Activated CD8-positive, alpha-beta T cell treated with anti-CD3 and anti-CD28 coated beads, Interleukin-2, amount 10 ng/mL, durations not matched to agents 7 days and 5 days (primary cell): ENCODE measurements around the gene MAPRE2. TPM values are rescaled to one million over a fixed set of nuclear protein-coding genes. Genes with fewer than 3 reads are reported as not detected.

Experiments
- ATAC-seq: fragments of 150-1000 bp; cut with Tn5 transposase; one replicate; pipeline ENCODE4 v1.10.0; 2021; ENCODE audit warnings: moderate library complexity
- CTCF ChIA-PET: fragments of 350-600 bp; sonication (Branson Sonifier 250); formaldehyde crosslinking; loops from one replicate; lab custom pipeline; 2021; ENCODE audit warnings: antibody characterized with exemption; lab: Charles Lee
- POLR2A ChIA-PET: fragments of 350-600 bp; sonication (Branson Sonifier 250); formaldehyde crosslinking; loops from one replicate; lab custom pipeline; 2021; ENCODE audit warnings: antibody characterized with exemption; lab: Charles Lee
- DNase-seq: peaks from one replicate; pipeline ENCODE4 v3.0.0-alpha.2; 2020
- H3K27ac Mint-ChIP-seq: one replicate; pipeline ENCODE4 v1.8.0; 2021; ENCODE audit warnings: mild to moderate bottlenecking, mixed read lengths
- H3K27me3 Mint-ChIP-seq: one replicate; pipeline ENCODE4 v1.8.0; 2021; ENCODE audit warnings: low read depth, mixed read lengths
- H3K36me3 Mint-ChIP-seq: one replicate; pipeline ENCODE4 v1.8.0; 2021; ENCODE audit warnings: low read depth, mixed read lengths
- H3K4me1 Mint-ChIP-seq: one replicate; pipeline ENCODE4 v1.8.0; 2021; ENCODE audit warnings: low read depth, mixed read lengths
- H3K4me3 Mint-ChIP-seq: one replicate; pipeline ENCODE4 v1.8.0; 2021; ENCODE audit warnings: mild to moderate bottlenecking, mixed read lengths
- H3K9me3 Mint-ChIP-seq: one replicate; pipeline ENCODE4 v1.8.0; 2022; ENCODE audit warnings: mixed read lengths; ENCODE audit not compliant: insufficient read depth
- total RNA-seq, 2 experiments: library from RNA; stranded (reverse); gene quantifications; one replicate each; pipeline ENCODE4 v1.2.3, GENCODE V29; 2021

The MAPRE2 gene
- total RNA-seq, 2 experiments from 2014 or later: 49.0 to 53.6 TPM

- H3K27me3 Mint-ChIP-seq: no peaks in the 10 kb centered on the region
- ChIA-PET CTCF (interaction anchor here (0.8 to 1.7 kb wide), 3 partner anchors 14 to 166 kb away, joined by 3 to 4 read pairs (median 3); no protein-coding TSS in a partner anchor), POLR2A (interaction anchor here (1.0 kb wide), 1 partner anchor 10 kb away, joined by 3 read pairs; no protein-coding TSS in a partner anchor)
- no peak overlapping the region for H3K27ac Mint-ChIP-seq
- no peak overlapping the region for H3K4me3 Mint-ChIP-seq
- H3K4me1 Mint-ChIP-seq: peaks cover 5% of the 10 kb centered on the region
- DNase-seq: no peak
- H3K36me3 Mint-ChIP-seq: no peaks in the 10 kb centered on the region
- no peak for ATAC-seq
- H3K9me3 Mint-ChIP-seq: peaks cover 6% of the 10 kb centered on the region
Measured at GRCh38 chr18:35172009-35172408, 130.8 kb downstream of the MAPRE2 start.

- ATAC-seq: no peak
- H3K9me3 Mint-ChIP-seq: peaks cover 6% of the 10 kb centered on the region
Measured at GRCh38 chr18:35172451-35173035, 131.3 kb downstream of the MAPRE2 start.

GRCh38 chr18:35174093-35174731 is 133.0 kb downstream of the MAPRE2 start:
- CTCF ChIA-PET: no interaction called here
- H3K27me3 Mint-ChIP-seq: no peaks in the 10 kb centered on the region
- H3K4me3 Mint-ChIP-seq: no peak overlapping the region
- peaks cover 6% of the 10 kb centered on the region for H3K9me3 Mint-ChIP-seq
- ATAC-seq (no peak), DNase-seq (no peak)
- H3K27ac Mint-ChIP-seq: no peak overlapping the region
- H3K4me1 Mint-ChIP-seq: peaks cover 5% of the 10 kb centered on the region
- no peaks in the 10 kb centered on the region for H3K36me3 Mint-ChIP-seq
- POLR2A ChIA-PET: no interaction called here

More at GRCh38 chr18:35172451-35173035, 131.3 kb downstream of the MAPRE2 start:
- peaks cover 5% of the 10 kb centered on the region for H3K4me1 Mint-ChIP-seq
- no peak for DNase-seq
- H3K4me3 Mint-ChIP-seq: no peak overlapping the region
- POLR2A ChIA-PET: no interaction called here
- CTCF ChIA-PET: interaction anchor here (1.7 kb wide), 1 partner anchor 14 kb away, joined by 4 read pairs; no protein-coding TSS in a partner anchor
- H3K36me3 Mint-ChIP-seq: no peaks in the 10 kb centered on the region
- H3K27ac Mint-ChIP-seq: no peak overlapping the region
- no peaks in the 10 kb centered on the region for H3K27me3 Mint-ChIP-seq

GRCh38 chr18:35174745-35175144 is 133.5 kb downstream of the MAPRE2 start:
- ChIA-PET CTCF (no interaction called here), POLR2A (no interaction called here)
- Mint-ChIP-seq H3K36me3 (no peaks in the 10 kb centered on the region), H3K27me3 (no peaks in the 10 kb centered on the region), H3K9me3 (peaks cover 6% of the 10 kb centered on the region), H3K4me1 (peaks cover 5% of the 10 kb centered on the region), H3K4me3 (no peak overlapping the region), H3K27ac (no peak overlapping the region)
- DNase-seq (no peak), ATAC-seq (no peak)

- ATAC-seq (no peak), DNase-seq (no peak)
- ChIA-PET POLR2A (no interaction called here), CTCF (interaction anchor here (1.5 kb wide), 1 partner anchor 14 kb away, joined by 3 read pairs; no protein-coding TSS in a partner anchor)
- H3K27me3 Mint-ChIP-seq: no peaks in the 10 kb centered on the region
- no peak overlapping the region for H3K4me3 Mint-ChIP-seq
- peaks cover 5% of the 10 kb centered on the region for H3K4me1 Mint-ChIP-seq
- H3K27ac Mint-ChIP-seq: no peak overlapping the region
- no peaks in the 10 kb centered on the region for H3K36me3 Mint-ChIP-seq
- peaks cover 6% of the 10 kb centered on the region for H3K9me3 Mint-ChIP-seq
Measured at GRCh38 chr18:35176925-35177324, 135.7 kb downstream of the MAPRE2 start.

GRCh38 chr18:35178260-35178659 is 137.0 kb downstream of the MAPRE2 start:
- POLR2A ChIA-PET: no interaction called here
- Mint-ChIP-seq H3K27ac (no peak overlapping the region), H3K27me3 (no peaks in the 10 kb centered on the region), H3K4me1 (peaks cover 5% of the 10 kb centered on the region), H3K9me3 (peaks cover 6% of the 10 kb centered on the region), H3K36me3 (no peaks in the 10 kb centered on the region), H3K4me3 (no peak overlapping the region)
- no peak for ATAC-seq
- CTCF ChIA-PET: interaction anchor here (0.5 to 1.2 kb wide), 2 partner anchors 52 to 150 kb away, joined by 3 read pairs; no protein-coding TSS in a partner anchor
- no peak for DNase-seq

GRCh38 chr18:35179906-35180305 is 138.7 kb downstream of the MAPRE2 start:
- Mint-ChIP-seq H3K36me3 (no peaks in the 10 kb centered on the region), H3K27ac (no peak overlapping the region), H3K9me3 (peaks cover 6% of the 10 kb centered on the region), H3K4me3 (no peak overlapping the region), H3K4me1 (no peaks in the 10 kb centered on the region), H3K27me3 (no peaks in the 10 kb centered on the region)
- POLR2A ChIA-PET: no interaction called here
- CTCF ChIA-PET: interaction anchor here (1.0 kb wide), 1 partner anchor 10 kb away, joined by 3 read pairs; no protein-coding TSS in a partner anchor
- ATAC-seq: no peak
- DNase-seq: no peak

- CTCF ChIA-PET: no interaction called here
- POLR2A ChIA-PET: no interaction called here
- H3K4me3 Mint-ChIP-seq: no peak overlapping the region
Measured at GRCh38 chr18:35180455-35180854, 139.2 kb downstream of the MAPRE2 start.

GRCh38 chr18:35182151-35182550 is 140.9 kb downstream of the MAPRE2 start:
- H3K27ac Mint-ChIP-seq: no peak overlapping the region
- POLR2A ChIA-PET: no interaction called here
- H3K9me3 Mint-ChIP-seq: no peaks in the 10 kb centered on the region
- H3K4me3 Mint-ChIP-seq: no peak overlapping the region
- H3K27me3 Mint-ChIP-seq: no peaks in the 10 kb centered on the region
- ATAC-seq: no peak
- DNase-seq: no peak
- H3K36me3 Mint-ChIP-seq: no peaks in the 10 kb centered on the region
- no peaks in the 10 kb centered on the region for H3K4me1 Mint-ChIP-seq
- CTCF ChIA-PET: no interaction called here

More at GRCh38 chr18:35180455-35180854, 139.2 kb downstream of the MAPRE2 start:
- ATAC-seq: no peak
- peaks cover 6% of the 10 kb centered on the region for H3K9me3 Mint-ChIP-seq
- no peaks in the 10 kb centered on the region for H3K36me3 Mint-ChIP-seq
- H3K27ac Mint-ChIP-seq: no peak overlapping the region
- H3K4me1 Mint-ChIP-seq: no peaks in the 10 kb centered on the region
- H3K27me3 Mint-ChIP-seq: no peaks in the 10 kb centered on the region
- DNase-seq: no peak

- CTCF ChIA-PET: no interaction called here
- no peaks in the 10 kb centered on the region for H3K9me3 Mint-ChIP-seq
- DNase-seq: no peak
- no peaks in the 10 kb centered on the region for H3K4me1 Mint-ChIP-seq
- no peak overlapping the region for H3K27ac Mint-ChIP-seq
- H3K36me3 Mint-ChIP-seq: no peaks in the 10 kb centered on the region
- no peak for ATAC-seq
- no peaks in the 10 kb centered on the region for H3K27me3 Mint-ChIP-seq
- POLR2A ChIA-PET: no interaction called here
- H3K4me3 Mint-ChIP-seq: no peak overlapping the region
Measured at GRCh38 chr18:35183886-35184285, 142.7 kb downstream of the MAPRE2 start.

GRCh38 chr18:35185771-35186170 is 144.6 kb downstream of the MAPRE2 start:
- no peak overlapping the region for H3K4me3 Mint-ChIP-seq
- ChIA-PET POLR2A (no interaction called here), CTCF (interaction anchor here (1.0 to 1.5 kb wide), 3 partner anchors 21 to 179 kb away, joined by 4 to 5 read pairs (median 5); no protein-coding TSS in a partner anchor)
- ATAC-seq (no peak), DNase-seq (no peak)
- H3K9me3 Mint-ChIP-seq: no peaks in the 10 kb centered on the region
- no peak overlapping the region for H3K27ac Mint-ChIP-seq
- H3K27me3 Mint-ChIP-seq: no peaks in the 10 kb centered on the region
- H3K4me1 Mint-ChIP-seq: no peaks in the 10 kb centered on the region
- no peaks in the 10 kb centered on the region for H3K36me3 Mint-ChIP-seq
